ENCODE results near the gene TMPRSS3. TPM values are rescaled to one million over a fixed set of nuclear protein-coding genes. Genes with fewer than 3 reads are reported as not detected.

The TMPRSS3 gene
- total RNA-seq, 1 donor: not detected

- DNase-seq (ENCODE audit: low read depth): no peak
- TF ChIP-seq, protein P1, sequence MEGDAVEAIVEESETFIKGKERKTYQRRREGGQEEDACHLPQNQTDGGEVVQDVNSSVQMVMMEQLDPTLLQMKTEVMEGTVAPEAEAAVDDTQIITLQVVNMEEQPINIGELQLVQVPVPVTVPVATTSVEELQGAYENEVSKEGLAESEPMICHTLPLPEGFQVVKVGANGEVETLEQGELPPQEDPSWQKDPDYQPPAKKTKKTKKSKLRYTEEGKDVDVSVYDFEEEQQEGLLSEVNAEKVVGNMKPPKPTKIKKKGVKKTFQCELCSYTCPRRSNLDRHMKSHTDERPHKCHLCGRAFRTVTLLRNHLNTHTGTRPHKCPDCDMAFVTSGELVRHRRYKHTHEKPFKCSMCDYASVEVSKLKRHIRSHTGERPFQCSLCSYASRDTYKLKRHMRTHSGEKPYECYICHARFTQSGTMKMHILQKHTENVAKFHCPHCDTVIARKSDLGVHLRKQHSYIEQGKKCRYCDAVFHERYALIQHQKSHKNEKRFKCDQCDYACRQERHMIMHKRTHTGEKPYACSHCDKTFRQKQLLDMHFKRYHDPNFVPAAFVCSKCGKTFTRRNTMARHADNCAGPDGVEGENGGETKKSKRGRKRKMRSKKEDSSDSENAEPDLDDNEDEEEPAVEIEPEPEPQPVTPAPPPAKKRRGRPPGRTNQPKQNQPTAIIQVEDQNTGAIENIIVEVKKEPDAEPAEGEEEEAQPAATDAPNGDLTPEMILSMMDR (IDR thresholded peaks at IDR 0.05; ENCODE audit: insufficient read depth, low read depth, low read length): no peak
- no peak overlapping the region for H3K4me3 ChIP-seq (ENCODE audit: low read depth, low read length)
Observed at GRCh38 chr21:42332557-42333317, 63.1 kb downstream of the TMPRSS3 start.

- DNase-seq (ENCODE audit: low read depth): no peak
- H3K4me3 ChIP-seq (ENCODE audit: low read depth, low read length): no peak overlapping the region
- TF ChIP-seq, protein P1 (IDR thresholded peaks at IDR 0.05; ENCODE audit: insufficient read depth, low read depth, low read length): no peak
Observed at GRCh38 chr21:42331660-42332059, 64.2 kb downstream of the TMPRSS3 start.

- H3K4me3 ChIP-seq (ENCODE audit: low read depth, low read length): no peak overlapping the region
- DNase-seq (ENCODE audit: low read depth): no peak
- TF ChIP-seq, protein P1 (IDR thresholded peaks at IDR 0.05; ENCODE audit: insufficient read depth, low read depth, low read length): no peak
Observed at GRCh38 chr21:42330380-42331371, 65.2 kb downstream of the TMPRSS3 start.

- TF ChIP-seq, protein P1 (IDR thresholded peaks at IDR 0.05; ENCODE audit: insufficient read depth, low read depth, low read length): no peak
- H3K4me3 ChIP-seq (ENCODE audit: low read depth, low read length): no peak overlapping the region
- DNase-seq (ENCODE audit: low read depth): no peak
Observed at GRCh38 chr21:42324896-42325295, 71.0 kb downstream of the TMPRSS3 start.

Small RNA genes lying within 50 kb of the gene (small RNA-seq; reads per million reads assigned to genes)
- not detected for gene RNU6-1149P

Other genes starting within 250 kb of the TMPRSS3 start
- gene ABCG1, start 176.9 kb downstream of the TMPRSS3 start, total RNA-seq: 0.43 and 0.97 TPM in 2 replicates
- gene TFF3, start 80.6 kb downstream of the TMPRSS3 start, total RNA-seq: not detected in 2 replicates
- gene TFF2, start 45.1 kb downstream of the TMPRSS3 start, total RNA-seq: not detected in 2 replicates
- not detected in 2 replicates for gene TFF1, start 29.5 kb downstream of the TMPRSS3 start, total RNA-seq
- gene UBASH3A, start 7.8 kb upstream of the TMPRSS3 start, total RNA-seq: not detected in 2 replicates
- gene RSPH1, start 100.2 kb upstream of the TMPRSS3 start, total RNA-seq: not detected in 2 replicates
- 0.97 and 1.7 TPM in 2 replicates for gene SLC37A1, start 117.8 kb upstream of the TMPRSS3 start, total RNA-seq

All from fibroblast of villous mesenchyme (primary cell).